ENCODE data around the gene MYOZ2. TPM values are rescaled to one million over a fixed set of nuclear protein-coding genes. Genes with fewer than 3 reads are reported as not detected.
"Not testable (repeated sequence)": the region's sequence is repeated elsewhere in the genome, so short reads cannot be mapped to it uniquely, and the experiment has no call there.

The MYOZ2 gene
- total RNA-seq, 1 donor from 2014 or later = not detected

GRCh38 chr4:119138046-119138445, 2.4 kb downstream of the MYOZ2 start:
- H3K4me3 Mint-ChIP-seq = no peak overlapping the region
- H3K36me3 Mint-ChIP-seq (ENCODE audit: low read depth) = no peaks in the 10 kb centered on the region
- no peaks in the 10 kb centered on the region for H3K9me3 Mint-ChIP-seq
- no peak overlapping the region for H3K27ac Mint-ChIP-seq
- intact Hi-C loops (cut with micrococcal nuclease) = no loop called here
- peaks cover 8% of the 10 kb centered on the region for H3K4me1 Mint-ChIP-seq (ENCODE audit: low read depth)
- no peak for DNase-seq (ENCODE audit: low spot score)
- no peaks in the 10 kb centered on the region for H3K27me3 Mint-ChIP-seq (ENCODE audit: insufficient read depth)

GRCh38 chr4:119139311-119139710, 3.7 kb downstream of the MYOZ2 start:
- no peaks in the 10 kb centered on the region for H3K9me3 Mint-ChIP-seq
- intact Hi-C loops (cut with micrococcal nuclease) = no loop called here
- H3K4me3 Mint-ChIP-seq = no peak overlapping the region
- DNase-seq (ENCODE audit: low spot score) = no peak
- no peak overlapping the region for H3K27ac Mint-ChIP-seq
- peaks cover 8% of the 10 kb centered on the region for H3K4me1 Mint-ChIP-seq (ENCODE audit: low read depth)
- H3K36me3 Mint-ChIP-seq (ENCODE audit: low read depth) = no peaks in the 10 kb centered on the region
- no peaks in the 10 kb centered on the region for H3K27me3 Mint-ChIP-seq (ENCODE audit: insufficient read depth)

GRCh38 chr4:119139822-119140252, 4.2 kb downstream of the MYOZ2 start:
- no peak overlapping the region for H3K4me3 Mint-ChIP-seq
- DNase-seq (ENCODE audit: low spot score) = no peak
- no peaks in the 10 kb centered on the region for H3K36me3 Mint-ChIP-seq (ENCODE audit: low read depth)
- peaks cover 8% of the 10 kb centered on the region for H3K4me1 Mint-ChIP-seq (ENCODE audit: low read depth)
- intact Hi-C loops (cut with micrococcal nuclease) = no loop called here
- H3K9me3 Mint-ChIP-seq = no peaks in the 10 kb centered on the region
- no peaks in the 10 kb centered on the region for H3K27me3 Mint-ChIP-seq (ENCODE audit: insufficient read depth)
- H3K27ac Mint-ChIP-seq = no peak overlapping the region

- DNase-seq (ENCODE audit: low spot score); H3K4me1 Mint-ChIP-seq (ENCODE audit: low read depth); H3K27ac Mint-ChIP-seq; H3K27me3 Mint-ChIP-seq (ENCODE audit: insufficient read depth); H3K9me3 Mint-ChIP-seq; intact Hi-C loops (cut with micrococcal nuclease); H3K36me3 Mint-ChIP-seq (ENCODE audit: low read depth); H3K4me3 Mint-ChIP-seq: not testable (repeated sequence)
These were observed 5.7 kb downstream of the MYOZ2 start for GRCh38 chr4:119141283-119141682.

GRCh38 chr4:119142833-119143232, 7.2 kb downstream of the MYOZ2 start:
- Mint-ChIP-seq H3K27me3 (ENCODE audit: insufficient read depth) (no peaks in the 10 kb centered on the region), H3K27ac (no peak overlapping the region)

GRCh38 chr4:119143341-119143740, 7.7 kb downstream of the MYOZ2 start:
- DNase-seq (ENCODE audit: low spot score); H3K27me3 Mint-ChIP-seq (ENCODE audit: insufficient read depth); H3K27ac Mint-ChIP-seq; H3K9me3 Mint-ChIP-seq; H3K4me1 Mint-ChIP-seq (ENCODE audit: low read depth); H3K4me3 Mint-ChIP-seq; intact Hi-C loops (cut with micrococcal nuclease); H3K36me3 Mint-ChIP-seq (ENCODE audit: low read depth): not testable (repeated sequence)

More at GRCh38 chr4:119142833-119143232, 7.2 kb downstream of the MYOZ2 start:
- Mint-ChIP-seq H3K4me3 (no peak overlapping the region), H3K36me3 (ENCODE audit: low read depth) (no peaks in the 10 kb centered on the region), H3K9me3 (no peaks in the 10 kb centered on the region), H3K4me1 (ENCODE audit: low read depth) (peaks cover 8% of the 10 kb centered on the region)
- intact Hi-C loops (cut with micrococcal nuclease) = no loop called here
- DNase-seq (ENCODE audit: low spot score) = no peak

- no peaks in the 10 kb centered on the region for H3K9me3 Mint-ChIP-seq
- H3K4me3 Mint-ChIP-seq = no peak overlapping the region
- H3K4me1 Mint-ChIP-seq (ENCODE audit: low read depth) = no peaks in the 10 kb centered on the region
- H3K27ac Mint-ChIP-seq = no peak overlapping the region
- H3K27me3 Mint-ChIP-seq (ENCODE audit: insufficient read depth) = peaks cover 2% of the 10 kb centered on the region
- DNase-seq (ENCODE audit: low spot score) = no peak
- intact Hi-C loops (cut with micrococcal nuclease) = no loop called here
- H3K36me3 Mint-ChIP-seq (ENCODE audit: low read depth) = no peaks in the 10 kb centered on the region
These were observed 13.5 kb downstream of the MYOZ2 start for GRCh38 chr4:119149110-119149509.

- Mint-ChIP-seq H3K36me3 (ENCODE audit: low read depth) (no peaks in the 10 kb centered on the region), H3K27me3 (ENCODE audit: insufficient read depth) (peaks cover 6% of the 10 kb centered on the region), H3K27ac (no peak overlapping the region), H3K4me3 (no peak overlapping the region), H3K9me3 (no peaks in the 10 kb centered on the region), H3K4me1 (ENCODE audit: low read depth) (no peaks in the 10 kb centered on the region)
- intact Hi-C loops (cut with micrococcal nuclease) = no loop called here
- DNase-seq (ENCODE audit: low spot score) = no peak
These were observed 15.5 kb downstream of the MYOZ2 start for GRCh38 chr4:119151161-119151560.

- Mint-ChIP-seq H3K27me3 (ENCODE audit: insufficient read depth) (peaks cover 8% of the 10 kb centered on the region), H3K4me3 (no peak overlapping the region), H3K27ac (no peak overlapping the region), H3K9me3 (no peaks in the 10 kb centered on the region), H3K36me3 (ENCODE audit: low read depth) (no peaks in the 10 kb centered on the region), H3K4me1 (ENCODE audit: low read depth) (no peaks in the 10 kb centered on the region)
- intact Hi-C loops (cut with micrococcal nuclease) = no loop called here
- DNase-seq (ENCODE audit: low spot score) = no peak
These were observed 17.1 kb downstream of the MYOZ2 start for GRCh38 chr4:119152741-119153140.

GRCh38 chr4:119162174-119162573, 26.5 kb downstream of the MYOZ2 start:
- Mint-ChIP-seq H3K4me1 (ENCODE audit: low read depth) (no peaks in the 10 kb centered on the region), H3K27ac (no peak overlapping the region), H3K4me3 (no peak overlapping the region), H3K9me3 (no peaks in the 10 kb centered on the region), H3K27me3 (ENCODE audit: insufficient read depth) (peaks cover 3% of the 10 kb centered on the region), H3K36me3 (ENCODE audit: low read depth) (no peaks in the 10 kb centered on the region)
- intact Hi-C loops (cut with micrococcal nuclease) = no loop called here
- DNase-seq (ENCODE audit: low spot score) = no peak

- H3K36me3 Mint-ChIP-seq (ENCODE audit: low read depth) = no peaks in the 10 kb centered on the region
- intact Hi-C loops (cut with micrococcal nuclease) = no loop called here
- H3K27me3 Mint-ChIP-seq (ENCODE audit: insufficient read depth) = no peaks in the 10 kb centered on the region
- no peaks in the 10 kb centered on the region for H3K9me3 Mint-ChIP-seq
- no peak overlapping the region for H3K27ac Mint-ChIP-seq
- H3K4me1 Mint-ChIP-seq (ENCODE audit: low read depth) = no peaks in the 10 kb centered on the region
- H3K4me3 Mint-ChIP-seq = no peak overlapping the region
- no peak for DNase-seq (ENCODE audit: low spot score)
These were observed 30.1 kb downstream of the MYOZ2 start for GRCh38 chr4:119165767-119166166.

GRCh38 chr4:119170195-119170594, 34.6 kb downstream of the MYOZ2 start:
- H3K27me3 Mint-ChIP-seq (ENCODE audit: insufficient read depth) = peaks cover 4% of the 10 kb centered on the region
- intact Hi-C loops (cut with micrococcal nuclease) = no loop called here
- no peaks in the 10 kb centered on the region for H3K9me3 Mint-ChIP-seq
- H3K36me3 Mint-ChIP-seq (ENCODE audit: low read depth) = no peaks in the 10 kb centered on the region
- no peak overlapping the region for H3K4me3 Mint-ChIP-seq
- no peaks in the 10 kb centered on the region for H3K4me1 Mint-ChIP-seq (ENCODE audit: low read depth)
- DNase-seq (ENCODE audit: low spot score) = no peak
- no peak overlapping the region for H3K27ac Mint-ChIP-seq

- DNase-seq (ENCODE audit: low spot score) = no peak
- H3K27ac Mint-ChIP-seq = no peak overlapping the region
- intact Hi-C loops (cut with micrococcal nuclease) = no loop called here
- no peaks in the 10 kb centered on the region for H3K9me3 Mint-ChIP-seq
- peaks cover 4% of the 10 kb centered on the region for H3K27me3 Mint-ChIP-seq (ENCODE audit: insufficient read depth)
- H3K4me1 Mint-ChIP-seq (ENCODE audit: low read depth) = no peaks in the 10 kb centered on the region
- no peak overlapping the region for H3K4me3 Mint-ChIP-seq
- H3K36me3 Mint-ChIP-seq (ENCODE audit: low read depth) = no peaks in the 10 kb centered on the region
These were observed 36.6 kb downstream of the MYOZ2 start for GRCh38 chr4:119172223-119172622.

- H3K9me3 Mint-ChIP-seq; H3K36me3 Mint-ChIP-seq (ENCODE audit: low read depth); DNase-seq (ENCODE audit: low spot score); H3K27ac Mint-ChIP-seq; H3K4me1 Mint-ChIP-seq (ENCODE audit: low read depth); H3K27me3 Mint-ChIP-seq (ENCODE audit: insufficient read depth); intact Hi-C loops (cut with micrococcal nuclease); H3K4me3 Mint-ChIP-seq: not testable (repeated sequence)
These were observed 38.2 kb downstream of the MYOZ2 start for GRCh38 chr4:119173729-119174361.
